HepG2 (cell line): ENCODE results near the gene MCOLN1. TPM values are rescaled to one million over a fixed set of nuclear protein-coding genes. Genes with fewer than 3 reads are reported as not detected.
A peak's percentile ranks its signal among the peaks of the same experiment; 100 is the strongest.

Experiments
- AGO1 ChIP-seq: fragments of 200-400 bp; formaldehyde crosslinking; IDR thresholded peaks from 2 replicates; pipeline ENCODE4 v1.6.1; 2017; ENCODE audit warnings: mild to moderate bottlenecking, low read depth, low read length, moderate library complexity; ENCODE audit not compliant: poor library complexity, severe bottlenecking
- AGO2 ChIP-seq: fragments of 200-400 bp; formaldehyde crosslinking; optimal IDR thresholded peaks from 2 replicates; pipeline ENCODE3; 2017; ENCODE audit warnings: mild to moderate bottlenecking, low read depth, low read length, moderate library complexity
- BCL6 ChIP-seq: IDR thresholded peaks from 2 replicates; pipeline ENCODE4 v1.6.1; 2016; ENCODE audit warnings: missing genetic modification reagents, missing compliant biosample characterization
- DNMT1 ChIP-seq: sonication (generic); formaldehyde crosslinking; IDR thresholded peaks from 2 replicates; pipeline ENCODE4 v1.5.1; 2020; ENCODE audit warnings: mild to moderate bottlenecking, missing genetic modification reagents
- GATA4 ChIP-seq: sonication (generic); IDR thresholded peaks from 2 replicates; pipeline ENCODE4 v1.6.1; 2016; ENCODE audit warnings: antibody characterized with exemption, low read depth, borderline replicate concordance
- HCFC1 ChIP-seq: fragments of 150-350 bp; IDR thresholded peaks from 2 replicates; pipeline ENCODE4 v1.6.1; 2014; ENCODE audit warnings: low read depth, low read length
- JUNB ChIP-seq: sonication (generic); formaldehyde crosslinking; IDR thresholded peaks from 2 replicates; pipeline ENCODE4 v1.8.0; 2022; ENCODE audit warnings: missing genetic modification reagents, mild to moderate bottlenecking, borderline replicate concordance
- MAZ ChIP-seq, 2 experiments: sonication (generic) in 1 of 2; formaldehyde crosslinking in 1 of 2; IDR thresholded peaks; 2 replicates each; pipeline versions ENCODE4 v1.5.0 to v1.6.1; 2012 to 2020; ENCODE audit warnings: low read depth in 2 of 2, mild to moderate bottlenecking in 2 of 2, borderline replicate concordance in 1 of 2, improper control_type of control experiment in 1 of 2, low read length in 1 of 2, missing genetic modification reagents in 1 of 2, moderate library complexity in 1 of 2
- MBD4 ChIP-seq: IDR thresholded peaks from 2 replicates; pipeline ENCODE4 v1.6.1; 2012; ENCODE audit warnings: low read length, inconsistent platforms, borderline replicate concordance
- MIER2 ChIP-seq: IDR thresholded peaks from 2 replicates; pipeline ENCODE4 v1.6.1; 2016; ENCODE audit warnings: missing biosample characterization, missing genetic modification reagents
- MIER3 ChIP-seq: IDR thresholded peaks from 2 replicates; pipeline ENCODE4 v1.6.1; 2016; ENCODE audit warnings: missing compliant biosample characterization, borderline replicate concordance
- MTA3 ChIP-seq: sonication (generic); formaldehyde crosslinking; IDR thresholded peaks from 2 replicates; pipeline ENCODE4 v1.4.0; 2020; ENCODE audit warnings: missing genetic modification reagents
- PHF5A ChIP-seq: IDR thresholded peaks from one replicate; pipeline ENCODE4 v1.6.1; 2018; ENCODE audit warnings: low read depth, missing genetic modification reagents; ENCODE audit not compliant: unreplicated experiment
- SP140L ChIP-seq: sonication (generic); formaldehyde crosslinking; IDR thresholded peaks from 2 replicates; pipeline ENCODE4 v1.4.0; 2020; ENCODE audit warnings: missing genetic modification reagents, borderline replicate concordance
- SRSF1 ChIP-seq: fragments of 200-400 bp; formaldehyde crosslinking; optimal IDR thresholded peaks from 2 replicates; pipeline ENCODE3; 2017; ENCODE audit warnings: mild to moderate bottlenecking, low read depth, low read length, moderate library complexity
- TAF15 ChIP-seq: fragments of 200-400 bp; formaldehyde crosslinking; IDR thresholded peaks from one replicate; pipeline ENCODE4 v1.6.1; 2018; ENCODE audit warnings: mild to moderate bottlenecking, low read depth, low read length; ENCODE audit not compliant: poor library complexity, severe bottlenecking
- ZBTB39 ChIP-seq: sonication (generic); formaldehyde crosslinking; IDR thresholded peaks from 2 replicates; pipeline ENCODE4 v1.5.0; 2020; ENCODE audit warnings: missing genetic modification reagents
- ZFP36L1 ChIP-seq: sonication (generic); formaldehyde crosslinking; IDR thresholded peaks from 2 replicates; pipeline ENCODE4 v1.8.0; 2022; ENCODE audit warnings: mild to moderate bottlenecking, missing genetic modification reagents, moderate library complexity
- ZNF205 ChIP-seq: IDR thresholded peaks from 2 replicates; pipeline ENCODE4 v1.6.1; 2018; ENCODE audit warnings: missing biosample characterization, missing genetic modification reagents
- ZNF225 ChIP-seq: sonication (generic); formaldehyde crosslinking; IDR thresholded peaks from 2 replicates; pipeline ENCODE4 v1.4.0; 2020; ENCODE audit warnings: mild to moderate bottlenecking, missing genetic modification reagents
- ZNF264 ChIP-seq: sonication (generic); formaldehyde crosslinking; IDR thresholded peaks from 2 replicates; pipeline ENCODE4 v1.4.0; 2020; ENCODE audit warnings: missing genetic modification reagents
- ZNF556 ChIP-seq: sonication (generic); formaldehyde crosslinking; IDR thresholded peaks from 2 replicates; pipeline ENCODE4 v1.4.0; 2020; ENCODE audit warnings: mild to moderate bottlenecking, missing genetic modification reagents, borderline replicate concordance
- ZNF567 ChIP-seq: sonication (generic); formaldehyde crosslinking; IDR thresholded peaks from 2 replicates; pipeline ENCODE4 v1.8.1; 2023; ENCODE audit warnings: mild to moderate bottlenecking, missing genetic modification reagents, borderline replicate concordance
- ZNF569 ChIP-seq: sonication (generic); formaldehyde crosslinking; IDR thresholded peaks from 2 replicates; pipeline ENCODE4 v1.5.0; 2020; ENCODE audit warnings: mild to moderate bottlenecking, missing genetic modification reagents, moderate library complexity, borderline replicate concordance
- polyA plus RNA-seq, 8 experiments: library from polyadenylated mRNA; depleted of rRNA in 3 of 8; stranded (reverse) in 7 of 8; unstranded in 1 of 8; fragments of >200 nt; fragmentation: Illumina TruSeq in 4 of 8; extraction: Trizol in 4 of 8; gene quantifications; 2 replicates each; pipeline versions ENCODE4 v1.2.1 to v1.2.3, GENCODE V29; 2011 to 2016; ENCODE audit warnings: low read depth in 4 of 8, missing spikeins in 1 of 8, mixed read lengths in 1 of 8; ENCODE audit not compliant: insufficient read depth in 1 of 8
- total RNA-seq, 5 experiments: library from RNA; depleted of rRNA; stranded (reverse); fragments of >200 nt; fragmentation: Illumina TruSeq; extraction: Trizol; gene quantifications; 2 replicates each; pipeline ENCODE4 v1.2.3, GENCODE V29; 2016; ENCODE audit warnings: low read depth in 1 of 5
- TF ChIP-seq, protein P1 (sequence below): sonication (generic); formaldehyde crosslinking; conservative IDR thresholded peaks from 2 replicates; pipeline ENCODE4 v1.8.0; 2022; ENCODE audit warnings: mild to moderate bottlenecking, moderate library complexity, missing genetic modification reagents
- TF ChIP-seq, protein P2 (sequence below): IDR thresholded peaks from 2 replicates; pipeline ENCODE4 v1.6.1; 2016; ENCODE audit warnings: mild to moderate bottlenecking, missing biosample characterization, missing genetic modification reagents

The MCOLN1 gene
- total and polyA plus RNA-seq, 2 of the 13 experiments (the other 11 are each of a cell fraction or from before 2014, with no cell fraction given), result 3.4 to 15.7 TPM

GRCh38 chr19:7562646-7563393, 40.4 kb downstream of the MCOLN1 start (continued):
- TF ChIP-seq, protein P1, sequence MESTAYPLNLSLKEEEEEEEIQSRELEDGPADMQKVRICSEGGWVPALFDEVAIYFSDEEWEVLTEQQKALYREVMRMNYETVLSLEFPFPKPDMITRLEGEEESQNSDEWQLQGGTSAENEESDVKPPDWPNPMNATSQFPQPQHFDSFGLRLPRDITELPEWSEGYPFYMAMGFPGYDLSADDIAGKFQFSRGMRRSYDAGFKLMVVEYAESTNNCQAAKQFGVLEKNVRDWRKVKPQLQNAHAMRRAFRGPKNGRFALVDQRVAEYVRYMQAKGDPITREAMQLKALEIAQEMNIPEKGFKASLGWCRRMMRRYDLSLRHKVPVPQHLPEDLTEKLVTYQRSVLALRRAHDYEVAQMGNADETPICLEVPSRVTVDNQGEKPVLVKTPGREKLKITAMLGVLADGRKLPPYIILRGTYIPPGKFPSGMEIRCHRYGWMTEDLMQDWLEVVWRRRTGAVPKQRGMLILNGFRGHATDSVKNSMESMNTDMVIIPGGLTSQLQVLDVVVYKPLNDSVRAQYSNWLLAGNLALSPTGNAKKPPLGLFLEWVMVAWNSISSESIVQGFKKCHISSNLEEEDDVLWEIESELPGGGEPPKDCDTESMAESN, result 0 out of 2 replicates have a peak, but pooled peaks have one; percentile 45
- TF ChIP-seq MAZ (IDR thresholded peaks at IDR 0.05; ENCODE audit: borderline replicate concordance, low read depth, low read length), result no peak
- TF ChIP-seq MAZ (CRISPR knock-in tag; IDR thresholded peaks at IDR 0.05; ENCODE audit: low read depth), result no peak
- no peak for TF ChIP-seq ZNF567
- TF ChIP-seq BCL6, result peak; percentile 81
- TF ChIP-seq HCFC1, result no peak
- TF ChIP-seq DNMT1 (CRISPR knock-in tag), result no peak
- 0 out of 2 replicates have a peak, but pooled peaks have one; percentile 62 for TF ChIP-seq ZFP36L1 (CRISPR knock-in tag)
- TF ChIP-seq SP140L (CRISPR knock-in tag), result peak; percentile 99
- peak; percentile 92 for TF ChIP-seq ZNF264 (CRISPR knock-in tag)
- TF ChIP-seq MIER2 (CRISPR knock-in tag), result peak; percentile 98
- TF ChIP-seq, protein P2, sequence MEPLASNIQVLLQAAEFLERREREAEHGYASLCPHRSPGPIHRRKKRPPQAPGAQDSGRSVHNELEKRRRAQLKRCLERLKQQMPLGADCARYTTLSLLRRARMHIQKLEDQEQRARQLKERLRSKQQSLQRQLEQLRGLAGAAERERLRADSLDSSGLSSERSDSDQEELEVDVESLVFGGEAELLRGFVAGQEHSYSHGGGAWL, result peak; percentile 100
- TF ChIP-seq MTA3 (CRISPR knock-in tag), result peak; percentile 93; the same call in 1 of the 2 replicates
- no peak for TF ChIP-seq ZNF556 (CRISPR knock-in tag)
- no peak for TF ChIP-seq AGO2
- no peak for TF ChIP-seq GATA4
- no peak for TF ChIP-seq MBD4
- TF ChIP-seq AGO1, result no peak
- TF ChIP-seq TAF15, result no peak
- TF ChIP-seq JUNB (CRISPR knock-in tag), result peak; percentile 84; the same call in 1 of the 2 replicates
- TF ChIP-seq MIER3 (CRISPR knock-in tag), result peak; percentile 82; the same call in 1 of the 2 replicates
- peak; percentile 91; the same call in 1 of the 2 replicates for TF ChIP-seq ZNF225
- peak; percentile 89; the same call in 1 of the 2 replicates for TF ChIP-seq ZBTB39 (CRISPR knock-in tag)
- TF ChIP-seq SRSF1, result no peak
- TF ChIP-seq PHF5A (CRISPR knock-in tag), result peak; percentile 63
- TF ChIP-seq ZNF205 (CRISPR knock-in tag), result peak; percentile 97
- TF ChIP-seq ZNF569 (CRISPR knock-in tag), result no peak
